Measurements from ENCODE around the gene SPEM1.

DNA sequence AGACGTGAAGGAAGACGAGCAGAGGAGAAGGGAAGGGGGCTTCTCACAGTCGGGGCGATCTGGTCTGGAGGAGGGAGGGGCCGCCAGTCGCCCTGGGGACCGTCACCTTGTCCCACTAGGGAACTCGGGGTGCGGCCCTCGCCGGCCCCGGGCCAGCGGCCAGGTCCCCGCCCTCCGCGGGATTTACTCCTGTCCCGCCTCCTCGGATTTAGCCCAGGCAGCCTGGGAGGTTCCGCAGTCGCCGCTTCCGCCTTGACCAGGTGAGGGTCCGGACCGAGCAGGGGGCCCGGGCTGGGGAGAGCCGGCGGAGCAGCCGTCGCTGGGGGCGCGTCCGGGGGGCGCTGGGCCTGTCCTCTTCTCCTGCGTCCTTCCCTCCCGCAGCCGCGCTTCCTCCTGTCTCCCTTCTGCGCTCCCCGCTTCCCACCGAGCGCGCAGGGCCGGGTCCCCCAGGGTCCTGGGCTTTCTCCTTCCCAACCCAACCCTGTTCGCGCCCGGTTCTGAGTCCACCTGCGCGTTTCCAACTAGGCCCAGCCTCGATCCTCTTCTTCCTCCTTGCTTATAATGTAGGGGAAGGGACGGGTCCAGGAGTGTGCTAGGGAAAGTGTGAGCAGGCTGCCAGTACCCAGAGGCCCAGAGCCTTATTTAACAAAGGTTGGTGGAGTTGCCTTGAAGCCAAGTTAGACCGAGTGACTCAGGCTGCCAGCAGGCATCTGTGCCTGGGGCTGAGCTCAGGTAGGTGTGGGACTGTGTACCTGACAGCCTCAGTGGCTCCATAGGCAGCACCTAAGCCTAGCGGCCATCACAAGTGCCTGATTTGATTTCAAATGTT lies 39.1 kb upstream of the SPEM1 start, which contains the start of gene TNK1:
- no peak for TF ChIP-seq CTCF (IDR thresholded peaks at IDR 0.05)
- peak; percentile 57 to 69 for TF ChIP-seq POLR2AphosphoS5 (IDR thresholded peaks at IDR 0.05)
- peak; percentile 17 for TF ChIP-seq POLR2A (IDR thresholded peaks at IDR 0.05; ENCODE audit: low read depth)
